ENCODE measurements around the gene LAS1L.
"Not testable (repeated sequence)": the region's sequence is repeated elsewhere in the genome, so short reads cannot be mapped to it uniquely, and the experiment has no call there.

The LAS1L gene

GRCh38 chrX:65518980-65519379 lies 15.6 kb downstream of the LAS1L start:
- in situ Hi-C loops (cut with MboI; ENCODE audit: low sequenced_read_pairs) = not testable (repeated sequence)

- in situ Hi-C loops (cut with MboI; ENCODE audit: low sequenced_read_pairs) = no loop called here
Measured at GRCh38 chrX:65517923-65518322, 16.7 kb downstream of the LAS1L start.

DNA sequence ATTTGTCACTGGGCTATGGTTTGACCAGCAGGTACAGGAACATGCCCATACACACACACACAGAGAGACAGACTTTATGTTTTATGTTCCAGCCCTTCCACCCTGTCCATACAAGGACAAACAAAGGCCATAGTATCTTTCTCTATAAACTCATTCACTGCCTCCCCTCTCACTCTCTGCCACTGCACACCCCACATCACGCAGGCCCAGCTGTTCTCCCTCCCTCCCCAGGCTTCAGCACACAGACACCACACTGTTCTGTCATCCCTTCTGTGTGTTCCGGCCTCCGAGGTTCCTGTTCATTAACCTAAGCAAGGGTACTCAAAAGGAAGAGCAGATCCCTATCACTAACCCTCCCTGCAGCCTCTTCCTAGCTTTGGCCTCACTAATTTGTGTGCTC lies 17.8 kb downstream of the LAS1L start:
- in situ Hi-C loops (cut with MboI; ENCODE audit: low sequenced_read_pairs) = no loop called here

- in situ Hi-C loops (cut with MboI; ENCODE audit: low sequenced_read_pairs) = no loop called here
Measured at GRCh38 chrX:65513610-65514009, 21.0 kb downstream of the LAS1L start.

GRCh38 chrX:65509400-65509799 lies 25.2 kb downstream of the LAS1L start:
- in situ Hi-C loops (cut with MboI; ENCODE audit: low sequenced_read_pairs) = no loop called here

GRCh38 chrX:65508851-65509250 lies 25.7 kb downstream of the LAS1L start:
- in situ Hi-C loops (cut with MboI; ENCODE audit: low sequenced_read_pairs) = no loop called here

DNA sequence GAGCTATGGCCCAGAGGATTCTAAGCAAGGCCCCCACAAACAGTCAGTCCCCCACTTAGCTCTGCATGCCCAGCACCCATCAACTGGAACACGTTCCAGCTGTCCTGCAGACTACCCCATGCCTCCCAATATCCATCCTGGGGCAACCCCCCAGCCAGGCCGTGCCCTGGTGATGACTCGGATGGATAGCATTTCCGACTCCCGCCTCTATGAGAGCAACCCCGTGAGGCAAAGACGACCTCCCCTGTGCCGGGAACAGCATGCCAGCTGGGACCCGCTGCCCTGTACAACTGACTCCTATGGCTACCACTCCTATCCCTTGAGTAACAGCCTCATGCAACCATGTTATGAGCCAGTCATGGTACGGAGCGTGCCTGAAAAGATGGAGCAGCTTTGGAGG lies 32.0 kb downstream of the LAS1L start:
- in situ Hi-C loops (cut with MboI; ENCODE audit: low sequenced_read_pairs) = no loop called here

GRCh38 chrX:65493431-65493830 lies 41.2 kb downstream of the LAS1L start:
- in situ Hi-C loops (cut with MboI; ENCODE audit: low sequenced_read_pairs) = no loop called here

DNA sequence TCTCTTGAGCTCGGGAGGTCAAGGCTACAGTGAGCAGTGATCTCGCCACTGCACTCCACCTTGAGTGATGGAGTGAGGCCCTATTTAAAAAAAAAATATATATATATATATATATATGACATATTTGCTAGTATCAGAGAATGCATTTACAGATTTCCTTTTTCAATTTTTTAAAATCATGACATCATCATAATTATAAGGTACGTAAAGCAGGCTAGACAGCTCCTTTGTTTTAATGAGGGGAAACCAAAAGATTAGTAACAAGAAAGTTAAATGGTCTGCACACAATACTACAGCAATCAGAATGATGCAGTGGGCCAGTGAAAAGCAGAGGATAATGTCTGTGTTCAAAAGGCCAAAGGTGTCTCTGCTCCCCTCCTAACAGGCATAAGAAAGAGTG lies 43.0 kb downstream of the LAS1L start:
- in situ Hi-C loops (cut with MboI; ENCODE audit: low sequenced_read_pairs) = no loop called here

DNA sequence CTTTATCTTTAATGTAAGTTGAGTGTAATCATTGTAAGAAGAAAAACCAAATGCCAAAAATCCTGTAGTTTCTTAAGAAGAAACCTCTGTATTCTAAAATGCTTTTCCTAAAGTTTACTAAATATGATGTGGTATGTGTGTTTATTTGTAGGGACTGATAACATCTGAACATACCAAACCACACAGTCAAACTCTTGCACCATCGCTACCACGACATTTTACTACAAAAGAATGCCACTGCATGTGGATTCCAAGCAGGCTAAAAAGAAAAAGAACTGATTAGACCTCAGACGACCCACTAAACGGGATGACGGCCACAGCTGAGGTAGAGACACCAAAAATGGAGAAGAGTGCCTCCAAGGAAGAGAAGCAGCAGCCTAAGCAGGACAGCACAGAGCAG lies 46.1 kb downstream of the LAS1L start:
- in situ Hi-C loops (cut with MboI; ENCODE audit: low sequenced_read_pairs) = no loop called here

DNA sequence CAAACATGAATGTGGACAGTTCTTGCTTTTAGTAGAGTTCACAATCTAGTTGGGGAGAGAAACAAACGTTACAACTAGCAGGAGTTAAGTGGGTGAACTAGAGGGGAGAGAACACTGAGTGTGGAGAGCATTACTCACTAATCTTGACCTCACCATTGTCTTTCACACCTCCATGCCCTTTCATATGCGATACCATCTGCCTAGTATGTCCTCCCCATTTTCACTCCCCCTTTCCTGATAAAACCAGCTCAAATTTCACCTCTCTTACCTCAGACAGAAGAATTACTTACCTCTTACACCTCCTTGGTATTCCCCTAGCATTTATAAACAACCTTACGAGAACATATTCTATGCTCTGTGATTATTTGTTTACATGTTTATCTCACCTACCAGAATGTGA lies 53.6 kb downstream of the LAS1L start:
- in situ Hi-C loops (cut with MboI; ENCODE audit: low sequenced_read_pairs) = no loop called here

GRCh38 chrX:65479102-65479501 lies 55.5 kb downstream of the LAS1L start:
- in situ Hi-C loops (cut with MboI; ENCODE audit: low sequenced_read_pairs) = not testable (repeated sequence)

- in situ Hi-C loops (cut with MboI; ENCODE audit: low sequenced_read_pairs) = no loop called here
Measured at GRCh38 chrX:65476564-65476963, 58.0 kb downstream of the LAS1L start.

DNA sequence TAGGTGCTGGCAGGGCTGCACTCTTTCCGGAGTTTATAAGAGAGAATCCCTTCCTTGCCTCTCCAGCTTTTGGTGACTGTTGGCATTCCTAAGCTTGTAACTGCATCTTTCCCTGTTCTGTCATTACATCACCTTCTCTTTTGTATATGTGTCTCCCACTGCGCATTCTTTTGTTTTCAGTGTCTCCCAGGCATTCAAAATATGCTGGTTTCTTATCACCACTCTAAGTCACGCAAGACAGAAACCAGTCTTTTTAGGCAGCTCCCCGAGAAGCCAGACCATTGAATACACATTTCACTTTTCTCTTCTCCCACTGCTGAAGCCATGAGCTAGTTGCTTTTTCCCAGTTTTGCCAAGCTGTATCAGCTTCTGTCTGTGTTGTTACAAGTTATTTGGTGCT lies 71.0 kb downstream of the LAS1L start:
- in situ Hi-C loops (cut with MboI; ENCODE audit: low sequenced_read_pairs) = no loop called here

All from hTERT RPE-1 (cell line).